GM20000 (cell line): Measurements from ENCODE around the gene CCDC57.

Experiments used
- DNase-seq: peaks from one replicate; pipeline ENCODE4 v3.0.0; 2012; ENCODE audit warnings: low spot score
- TF ChIP-seq, protein P1 (sequence below): IDR thresholded peaks from 2 replicates; pipeline ENCODE4 v1.5.1; 2012; ENCODE audit warnings: mild to moderate bottlenecking, control low read depth; ENCODE audit errors: extremely low read depth, missing control alignments

Gene CCDC57

DNA sequence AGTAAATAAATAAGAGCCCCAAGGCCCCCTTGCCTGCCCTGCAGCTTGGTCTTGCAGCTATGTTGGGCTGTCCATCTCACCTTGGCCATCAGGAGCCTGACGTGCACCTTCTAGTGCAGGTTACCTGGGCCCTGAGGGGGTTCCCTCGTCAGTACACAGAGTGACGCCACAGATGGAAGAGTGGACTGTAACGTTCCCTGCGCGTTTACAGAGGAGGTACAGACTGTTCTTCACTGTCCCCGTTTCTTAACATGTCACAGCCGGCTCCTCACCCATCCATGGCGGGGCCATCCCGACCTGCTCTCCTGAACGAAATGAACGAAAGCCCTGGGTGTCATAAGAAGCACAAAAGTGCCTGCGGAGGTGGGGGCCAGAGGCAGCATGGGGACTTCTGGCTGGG lies 98.7 kb downstream of the CCDC57 start:
- DNase-seq = no peak
- TF ChIP-seq, protein P1, sequence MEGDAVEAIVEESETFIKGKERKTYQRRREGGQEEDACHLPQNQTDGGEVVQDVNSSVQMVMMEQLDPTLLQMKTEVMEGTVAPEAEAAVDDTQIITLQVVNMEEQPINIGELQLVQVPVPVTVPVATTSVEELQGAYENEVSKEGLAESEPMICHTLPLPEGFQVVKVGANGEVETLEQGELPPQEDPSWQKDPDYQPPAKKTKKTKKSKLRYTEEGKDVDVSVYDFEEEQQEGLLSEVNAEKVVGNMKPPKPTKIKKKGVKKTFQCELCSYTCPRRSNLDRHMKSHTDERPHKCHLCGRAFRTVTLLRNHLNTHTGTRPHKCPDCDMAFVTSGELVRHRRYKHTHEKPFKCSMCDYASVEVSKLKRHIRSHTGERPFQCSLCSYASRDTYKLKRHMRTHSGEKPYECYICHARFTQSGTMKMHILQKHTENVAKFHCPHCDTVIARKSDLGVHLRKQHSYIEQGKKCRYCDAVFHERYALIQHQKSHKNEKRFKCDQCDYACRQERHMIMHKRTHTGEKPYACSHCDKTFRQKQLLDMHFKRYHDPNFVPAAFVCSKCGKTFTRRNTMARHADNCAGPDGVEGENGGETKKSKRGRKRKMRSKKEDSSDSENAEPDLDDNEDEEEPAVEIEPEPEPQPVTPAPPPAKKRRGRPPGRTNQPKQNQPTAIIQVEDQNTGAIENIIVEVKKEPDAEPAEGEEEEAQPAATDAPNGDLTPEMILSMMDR = no peak

DNA sequence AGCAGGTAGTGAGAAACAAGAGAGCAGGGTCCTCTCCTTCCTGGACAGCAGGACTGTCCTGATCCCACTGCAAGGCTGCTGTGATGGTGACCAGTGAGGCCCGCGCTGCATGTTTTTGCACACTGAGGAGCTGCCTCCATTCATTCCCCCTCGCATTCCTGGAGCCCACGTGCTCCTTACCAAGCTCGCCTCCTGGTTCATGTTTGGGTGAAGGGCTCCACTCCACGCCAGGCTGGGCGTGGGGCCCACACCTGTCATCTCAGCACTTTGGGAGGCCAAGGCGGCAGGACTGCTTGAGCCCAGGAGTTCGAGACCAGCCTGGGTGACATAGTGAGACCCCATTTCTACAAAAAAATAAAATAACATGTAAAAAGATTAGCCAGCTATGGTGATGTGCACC lies 99.2 kb downstream of the CCDC57 start:
- TF ChIP-seq, protein P1 = no peak
- no peak for DNase-seq

DNA sequence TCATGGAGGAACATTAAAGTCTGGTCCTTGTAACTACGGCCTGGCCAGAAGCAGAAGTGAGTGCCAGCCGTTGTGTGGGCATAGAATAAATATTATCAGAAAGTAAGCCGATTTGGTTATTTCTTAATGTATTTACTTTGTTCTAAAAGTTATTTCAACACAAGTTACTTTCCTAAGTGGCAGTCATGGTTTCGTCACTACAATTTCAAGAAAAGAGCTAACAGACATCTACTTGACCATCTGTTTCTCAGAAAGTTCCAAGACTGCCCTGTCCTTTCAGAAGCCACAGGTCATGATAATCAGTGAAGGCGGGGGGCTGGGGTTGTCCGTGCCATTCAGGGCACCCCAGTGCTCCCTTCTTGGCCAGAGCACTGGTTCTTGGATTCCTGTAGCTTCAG lies 99.7 kb downstream of the CCDC57 start:
- DNase-seq = no peak
- TF ChIP-seq, protein P1 = no peak

GRCh38 chr17:82112181-82112913 lies 100.3 kb downstream of the CCDC57 start:
- TF ChIP-seq, protein P1 = no peak
- DNase-seq = no peak

DNA sequence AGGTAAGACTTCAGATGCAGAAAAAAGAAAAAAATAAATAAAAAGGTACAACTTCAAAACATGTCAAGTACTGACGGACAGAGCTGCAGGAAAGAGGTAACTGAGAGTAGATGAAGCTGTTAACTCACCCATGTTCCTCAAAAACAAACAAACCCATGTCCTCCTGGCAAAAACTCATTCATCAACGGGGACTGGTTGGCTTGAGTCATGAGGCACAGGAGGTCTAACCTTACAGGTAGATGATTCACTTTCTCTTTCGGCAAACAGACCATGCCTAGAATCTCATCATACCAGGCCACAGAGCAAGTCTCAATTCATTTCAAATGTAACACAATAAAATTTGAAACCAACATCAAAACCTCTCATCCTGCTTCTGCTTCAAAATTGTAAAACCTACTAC lies 102.3 kb downstream of the CCDC57 start:
- TF ChIP-seq, protein P1 = no peak
- no peak for DNase-seq

GRCh38 chr17:82108961-82109475 lies 103.6 kb downstream of the CCDC57 start:
- DNase-seq = no peak
- TF ChIP-seq, protein P1 = no peak

DNA sequence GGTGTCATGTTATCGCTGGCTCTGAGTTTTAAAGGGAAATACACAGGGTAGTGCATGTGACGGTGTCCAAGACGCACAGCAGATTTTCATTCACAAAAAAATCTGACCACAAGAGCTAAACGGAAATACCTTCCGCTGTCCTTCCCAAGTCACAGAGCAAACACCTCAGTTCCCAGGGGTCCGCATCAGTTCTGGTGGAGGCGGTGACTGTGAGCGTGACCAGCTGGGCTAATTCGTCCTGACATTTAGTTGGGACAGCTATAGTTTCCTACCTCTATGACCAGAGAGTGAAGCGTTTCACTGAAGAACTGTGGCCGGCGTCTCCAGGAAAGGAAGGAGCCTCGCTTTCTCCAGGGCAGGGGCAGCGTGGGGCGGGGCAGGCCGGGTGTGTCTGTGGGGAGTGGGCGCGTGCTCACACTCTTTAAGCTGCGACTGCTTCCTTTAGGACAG lies 104.1 kb downstream of the CCDC57 start:
- TF ChIP-seq, protein P1 = no peak
- DNase-seq = no peak
